ENCODE results near the gene OR13A1.
"Not testable (repeated sequence)": the region's sequence is repeated elsewhere in the genome, so short reads cannot be mapped to it uniquely, and the experiment has no call there.

OR13A1 gene

GRCh38 chr10:45339894-45340293, 24.5 kb upstream of the OR13A1 start:
- Histone ChIP-seq H3K27ac (ENCODE audit: insufficient read depth, low read depth, low read length, poor library complexity, severe bottlenecking) (no peak overlapping the region), H3K36me3 (ENCODE audit: control insufficient read depth, insufficient read depth, low read length) (no peaks in the 10 kb centered on the region), H3K9me3 (ENCODE audit: control insufficient read depth, low read length) (no peaks in the 10 kb centered on the region), H3K27me3 (ENCODE audit: control insufficient read depth, insufficient read depth, low read length, poor library complexity, severe bottlenecking) (no peaks in the 10 kb centered on the region), H3K4me1 (ENCODE audit: control insufficient read depth, insufficient read depth, low read length) (no peaks in the 10 kb centered on the region), H3K4me3 (ENCODE audit: insufficient read depth, low read depth, low read length) (no peak overlapping the region)
- WGBS, 2 experiments = 94 to 97% methylated on average over 1 of the region's 1 CpG

- H3K27me3 ChIP-seq (ENCODE audit: control insufficient read depth, insufficient read depth, low read length, poor library complexity, severe bottlenecking); H3K4me3 ChIP-seq (ENCODE audit: insufficient read depth, low read depth, low read length); H3K9me3 ChIP-seq (ENCODE audit: control insufficient read depth, low read length); H3K4me1 ChIP-seq (ENCODE audit: control insufficient read depth, insufficient read depth, low read length); H3K36me3 ChIP-seq (ENCODE audit: control insufficient read depth, insufficient read depth, low read length); H3K27ac ChIP-seq (ENCODE audit: insufficient read depth, low read depth, low read length, poor library complexity, severe bottlenecking): not testable (repeated sequence)
- WGBS, 2 experiments = 96 to 97% methylated on average over 3 of the region's 3 CpGs
Measured at GRCh38 chr10:45331824-45332223, 16.4 kb upstream of the OR13A1 start.

DNA sequence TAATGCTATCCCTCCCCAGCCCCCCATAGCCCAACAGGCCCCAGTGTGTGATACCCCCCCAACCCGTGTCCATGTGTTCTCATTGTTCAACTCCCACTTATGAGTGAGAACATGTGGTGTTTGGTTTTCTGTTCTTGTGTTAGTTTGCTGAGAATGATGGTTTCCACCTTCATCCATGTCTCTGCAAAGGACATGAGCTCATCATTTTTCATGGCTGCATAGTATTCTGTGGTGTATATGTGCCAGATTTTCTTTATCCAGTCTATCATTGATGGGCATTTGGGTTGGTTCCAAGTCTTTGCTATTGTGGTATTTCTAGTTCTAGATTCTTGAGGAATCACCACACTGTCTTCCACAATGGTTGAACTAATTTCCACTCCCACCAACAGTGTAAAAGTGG, 11.5 kb upstream of the OR13A1 start:
- not testable (repeated sequence) for H3K27ac ChIP-seq (ENCODE audit: insufficient read depth, low read depth, low read length, poor library complexity, severe bottlenecking); H3K27me3 ChIP-seq (ENCODE audit: control insufficient read depth, insufficient read depth, low read length, poor library complexity, severe bottlenecking); H3K4me1 ChIP-seq (ENCODE audit: control insufficient read depth, insufficient read depth, low read length); H3K36me3 ChIP-seq (ENCODE audit: control insufficient read depth, insufficient read depth, low read length); H3K4me3 ChIP-seq (ENCODE audit: insufficient read depth, low read depth, low read length); H3K9me3 ChIP-seq (ENCODE audit: control insufficient read depth, low read length)
- WGBS, 2 experiments = no CpG with 5 or more reads among the region's 1 CpG

DNA sequence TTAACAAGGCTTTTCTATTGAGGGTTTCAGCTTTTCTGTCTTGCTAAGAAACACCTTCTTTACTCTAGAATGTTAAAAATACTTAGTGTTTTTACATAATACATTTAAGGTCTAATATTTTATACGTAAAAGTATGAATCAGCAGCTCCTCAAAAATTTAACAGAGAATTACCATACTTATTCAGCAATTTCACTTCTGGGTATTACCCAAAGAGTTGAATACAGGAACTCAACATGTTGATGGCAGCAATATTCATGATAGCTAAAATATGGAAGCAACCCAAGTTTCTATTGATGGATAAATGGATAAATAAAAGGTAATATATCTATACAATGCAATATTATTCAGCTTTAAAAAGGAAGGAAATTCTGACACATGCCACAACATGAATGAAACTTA, 9.7 kb upstream of the OR13A1 start:
- Histone ChIP-seq H3K36me3 (ENCODE audit: control insufficient read depth, insufficient read depth, low read length) (no peaks in the 10 kb centered on the region), H3K4me1 (ENCODE audit: control insufficient read depth, insufficient read depth, low read length) (no peaks in the 10 kb centered on the region), H3K4me3 (ENCODE audit: insufficient read depth, low read depth, low read length) (no peak overlapping the region), H3K27ac (ENCODE audit: insufficient read depth, low read depth, low read length, poor library complexity, severe bottlenecking) (no peak overlapping the region), H3K9me3 (ENCODE audit: control insufficient read depth, low read length) (peaks cover 2% of the 10 kb centered on the region), H3K27me3 (ENCODE audit: control insufficient read depth, insufficient read depth, low read length, poor library complexity, severe bottlenecking) (no peaks in the 10 kb centered on the region)
- 67% methylated on average over 1 of the region's 1 CpG; no CpG with 5 or more reads in 1 of the 2 experiments for WGBS, 2 experiments

DNA sequence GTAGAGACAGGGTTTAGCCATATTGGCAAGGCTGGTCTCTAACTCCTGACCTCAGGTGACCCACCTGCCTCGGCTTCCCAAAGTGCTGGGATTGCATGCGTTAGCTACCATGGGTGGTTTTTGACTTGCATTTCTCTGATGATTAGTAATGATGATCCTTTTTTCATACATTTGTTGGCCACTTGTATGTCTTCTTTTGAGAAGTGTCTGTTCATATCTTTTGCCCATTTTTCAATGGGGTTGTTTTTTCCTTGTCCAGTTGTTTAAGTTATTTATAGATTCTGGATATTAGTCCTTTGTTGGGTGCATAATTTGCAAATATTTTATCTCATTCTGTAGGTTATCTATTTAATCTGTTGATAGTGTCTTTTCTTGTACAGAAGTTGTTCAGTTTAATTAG, 4.3 kb upstream of the OR13A1 start:
- Histone ChIP-seq H3K36me3 (ENCODE audit: control insufficient read depth, insufficient read depth, low read length) (no peaks in the 10 kb centered on the region), H3K4me1 (ENCODE audit: control insufficient read depth, insufficient read depth, low read length) (no peaks in the 10 kb centered on the region), H3K4me3 (ENCODE audit: insufficient read depth, low read depth, low read length) (no peak overlapping the region), H3K9me3 (ENCODE audit: control insufficient read depth, low read length) (peaks cover 2% of the 10 kb centered on the region), H3K27ac (ENCODE audit: insufficient read depth, low read depth, low read length, poor library complexity, severe bottlenecking) (no peak overlapping the region), H3K27me3 (ENCODE audit: control insufficient read depth, insufficient read depth, low read length, poor library complexity, severe bottlenecking) (no peaks in the 10 kb centered on the region)
- WGBS, 2 experiments = 91 to 93% methylated on average over 2 of the region's 2 CpGs

- 88 to 97% methylated on average over 3 of the region's 3 CpGs for WGBS, 2 experiments
- no peak overlapping the region for H3K27ac ChIP-seq (ENCODE audit: insufficient read depth, low read depth, low read length, poor library complexity, severe bottlenecking)
- H3K27me3 ChIP-seq (ENCODE audit: control insufficient read depth, insufficient read depth, low read length, poor library complexity, severe bottlenecking) = no peaks in the 10 kb centered on the region
- no peaks in the 10 kb centered on the region for H3K36me3 ChIP-seq (ENCODE audit: control insufficient read depth, insufficient read depth, low read length)
- H3K4me1 ChIP-seq (ENCODE audit: control insufficient read depth, insufficient read depth, low read length) = no peaks in the 10 kb centered on the region
- no peak overlapping the region for H3K4me3 ChIP-seq (ENCODE audit: insufficient read depth, low read depth, low read length)
- no peaks in the 10 kb centered on the region for H3K9me3 ChIP-seq (ENCODE audit: control insufficient read depth, low read length)
Measured at GRCh38 chr10:45313264-45313873, 2.0 kb downstream of the OR13A1 start.

GRCh38 chr10:45308707-45309106, 6.7 kb downstream of the OR13A1 start:
- Histone ChIP-seq H3K4me1 (ENCODE audit: control insufficient read depth, insufficient read depth, low read length) (no peaks in the 10 kb centered on the region), H3K9me3 (ENCODE audit: control insufficient read depth, low read length) (no peaks in the 10 kb centered on the region), H3K36me3 (ENCODE audit: control insufficient read depth, insufficient read depth, low read length) (no peaks in the 10 kb centered on the region), H3K27me3 (ENCODE audit: control insufficient read depth, insufficient read depth, low read length, poor library complexity, severe bottlenecking) (no peaks in the 10 kb centered on the region), H3K27ac (ENCODE audit: insufficient read depth, low read depth, low read length, poor library complexity, severe bottlenecking) (no peak overlapping the region), H3K4me3 (ENCODE audit: insufficient read depth, low read depth, low read length) (no peak overlapping the region)

DNA sequence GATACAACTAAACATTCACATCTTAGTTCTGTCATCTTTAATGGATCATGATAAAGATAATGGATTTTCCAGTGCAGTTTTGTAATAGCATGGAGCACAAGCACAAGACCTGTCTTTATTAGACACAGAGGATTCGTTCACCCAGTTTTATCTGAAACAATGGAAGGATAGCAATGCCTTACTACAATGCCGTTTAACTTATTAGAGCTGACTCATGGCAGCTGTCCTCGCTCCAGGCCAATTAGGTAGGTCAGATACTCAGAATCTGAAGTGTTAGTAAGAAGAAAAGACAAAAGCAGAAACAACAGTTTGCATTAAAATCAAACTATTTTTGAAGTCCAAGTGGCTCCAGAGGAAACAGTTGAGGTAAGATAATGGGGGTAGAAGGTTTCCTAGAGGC, 12.8 kb downstream of the OR13A1 start:
- H3K4me3 ChIP-seq (ENCODE audit: insufficient read depth, low read depth, low read length) = no peak overlapping the region
- no peaks in the 10 kb centered on the region for H3K27me3 ChIP-seq (ENCODE audit: control insufficient read depth, insufficient read depth, low read length, poor library complexity, severe bottlenecking)
- H3K27ac ChIP-seq (ENCODE audit: insufficient read depth, low read depth, low read length, poor library complexity, severe bottlenecking) = no peak overlapping the region
- WGBS, 2 experiments = 90 to 100% methylated on average over 3 of the region's 3 CpGs
- no peaks in the 10 kb centered on the region for H3K36me3 ChIP-seq (ENCODE audit: control insufficient read depth, insufficient read depth, low read length)
- no peaks in the 10 kb centered on the region for H3K9me3 ChIP-seq (ENCODE audit: control insufficient read depth, low read length)
- H3K4me1 ChIP-seq (ENCODE audit: control insufficient read depth, insufficient read depth, low read length) = no peaks in the 10 kb centered on the region

DNA sequence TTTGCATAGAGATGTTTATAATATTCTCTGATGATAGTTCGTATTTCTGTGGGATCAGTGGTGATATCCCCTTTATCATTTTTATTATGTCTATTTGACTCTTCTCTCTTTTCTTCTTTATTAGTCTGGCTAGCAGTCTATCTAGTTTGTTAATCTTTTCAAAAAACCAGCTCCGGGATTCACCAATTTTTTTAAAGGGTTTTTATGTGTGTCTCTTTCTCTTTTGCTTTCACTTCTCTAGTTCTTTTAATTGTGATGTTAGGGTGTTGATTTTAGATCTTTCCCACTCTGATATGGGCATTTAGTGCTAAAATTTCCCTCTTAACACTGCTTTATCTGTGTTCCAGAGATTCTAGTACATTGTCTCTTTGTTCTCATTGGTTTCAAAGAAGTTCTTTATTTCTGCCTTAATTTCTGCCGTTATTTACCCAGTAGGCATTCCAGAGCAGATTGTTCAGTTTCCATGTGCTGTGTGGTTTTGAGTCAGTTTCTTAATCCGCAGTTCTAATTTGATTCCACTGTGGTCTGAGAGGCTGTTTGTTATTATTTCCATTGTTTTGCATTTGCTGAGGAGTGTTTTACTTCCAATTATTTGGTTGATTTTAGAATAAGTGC, 17.0 kb downstream of the OR13A1 start:
- not testable (repeated sequence) for H3K4me3 ChIP-seq (ENCODE audit: insufficient read depth, low read depth, low read length); H3K27ac ChIP-seq (ENCODE audit: insufficient read depth, low read depth, low read length, poor library complexity, severe bottlenecking); H3K36me3 ChIP-seq (ENCODE audit: control insufficient read depth, insufficient read depth, low read length); H3K9me3 ChIP-seq (ENCODE audit: control insufficient read depth, low read length); H3K4me1 ChIP-seq (ENCODE audit: control insufficient read depth, insufficient read depth, low read length); H3K27me3 ChIP-seq (ENCODE audit: control insufficient read depth, insufficient read depth, low read length, poor library complexity, severe bottlenecking)
- WGBS, 2 experiments = 89 to 93% methylated on average over 2 to 3 of the region's 4 CpGs

GRCh38 chr10:45294681-45295080, 20.7 kb downstream of the OR13A1 start:
- Histone ChIP-seq H3K4me1 (ENCODE audit: control insufficient read depth, insufficient read depth, low read length) (no peaks in the 10 kb centered on the region), H3K27me3 (ENCODE audit: control insufficient read depth, insufficient read depth, low read length, poor library complexity, severe bottlenecking) (no peaks in the 10 kb centered on the region), H3K9me3 (ENCODE audit: control insufficient read depth, low read length) (no peaks in the 10 kb centered on the region), H3K27ac (ENCODE audit: insufficient read depth, low read depth, low read length, poor library complexity, severe bottlenecking) (no peak overlapping the region), H3K36me3 (ENCODE audit: control insufficient read depth, insufficient read depth, low read length) (no peaks in the 10 kb centered on the region), H3K4me3 (ENCODE audit: insufficient read depth, low read depth, low read length) (no peak overlapping the region)
- 84 to 85% methylated on average over 2 of the region's 2 CpGs for WGBS, 2 experiments

GRCh38 chr10:45286980-45287379, 28.4 kb downstream of the OR13A1 start:
- no peaks in the 10 kb centered on the region for H3K36me3 ChIP-seq (ENCODE audit: control insufficient read depth, insufficient read depth, low read length)
- no peak overlapping the region for H3K27ac ChIP-seq (ENCODE audit: insufficient read depth, low read depth, low read length, poor library complexity, severe bottlenecking)
- no peaks in the 10 kb centered on the region for H3K27me3 ChIP-seq (ENCODE audit: control insufficient read depth, insufficient read depth, low read length, poor library complexity, severe bottlenecking)
- no peak overlapping the region for H3K4me3 ChIP-seq (ENCODE audit: insufficient read depth, low read depth, low read length)
- no peaks in the 10 kb centered on the region for H3K4me1 ChIP-seq (ENCODE audit: control insufficient read depth, insufficient read depth, low read length)
- WGBS, 2 experiments = 77 to 92% methylated on average over 1 of the region's 1 CpG
- no peaks in the 10 kb centered on the region for H3K9me3 ChIP-seq (ENCODE audit: control insufficient read depth, low read length)
